ENCODE results near the gene MAFF. TPM values are rescaled to one million over a fixed set of nuclear protein-coding genes. Genes with fewer than 3 reads are reported as not detected.
A peak's percentile ranks its signal among the peaks of the same experiment; 100 is the strongest.

The MAFF gene
- polyA plus RNA-seq, 1 of the 3 experiments (the other 2 are of a cell fraction), result 7.9 TPM

DNA sequence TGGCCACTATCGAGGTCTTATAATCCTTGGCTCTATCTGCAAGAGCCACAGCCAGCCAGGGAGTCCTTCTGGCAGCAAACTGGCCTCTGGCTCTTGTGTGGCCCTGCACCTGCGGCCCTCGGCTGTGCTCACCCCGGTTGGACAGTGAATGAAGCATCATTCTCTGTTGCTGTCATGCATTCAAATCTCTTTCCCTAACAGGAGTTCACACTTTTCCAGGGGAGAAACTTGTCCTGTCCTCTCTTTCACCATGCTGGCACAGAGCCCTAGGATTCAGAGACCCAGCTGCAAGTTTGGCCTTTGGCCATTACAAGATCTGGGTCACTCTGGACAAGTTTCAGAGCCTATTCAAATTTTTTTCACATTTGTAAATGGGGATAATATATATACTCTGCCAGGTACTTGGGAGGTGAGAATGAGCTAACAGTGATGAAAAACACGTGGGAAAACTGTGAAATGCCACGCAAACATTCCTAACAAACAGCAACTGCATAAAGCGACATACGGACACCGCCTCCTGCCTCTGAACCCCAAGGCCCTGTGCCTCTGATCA is 36.8 kb downstream of the MAFF start:
- no peaks in the 10 kb centered on the region for H3K9me3 ChIP-seq
- no peaks in the 10 kb centered on the region for H3K9me2 ChIP-seq
- H3K4me3 ChIP-seq (ENCODE audit: low read depth in 2 of 2, low read length in 1 of 2), result no peak overlapping the region
- ChIA-PET POLR2A (no interaction called here), CTCF (interaction anchor here (1.1 kb wide), 1 partner anchor 23 kb away, joined by 3 read pairs; no protein-coding TSS in a partner anchor)
- H2AFZ ChIP-seq (ENCODE audit: low read depth), result no peak overlapping the region
- H3K27me3 ChIP-seq (ENCODE audit: insufficient read depth), result no peaks in the 10 kb centered on the region
- H3F3A ChIP-seq (replicated peaks; ENCODE audit: insufficient read depth), result peaks cover 11% of the 10 kb centered on the region
- H3K36me3 ChIP-seq (replicated peaks in 1 of 2; ENCODE audit: control insufficient read depth in 1 of 2, insufficient read depth in 2 of 2, low read length in 1 of 2), result no peaks in the 10 kb centered on the region
- TF ChIP-seq NFIC (IDR thresholded peaks at IDR 0.05; ENCODE audit: borderline replicate concordance), result 0 out of 2 replicates have a peak, but pooled peaks have one; percentile 13
- no peak for TF ChIP-seq TCF12 (IDR thresholded peaks at IDR 0.05)
- H3K79me2 ChIP-seq (ENCODE audit: insufficient read depth), result peaks cover 6% of the 10 kb centered on the region
- WGBS (ENCODE audit: low lambda C conversion rate), result 78% methylated on average over 3 of the region's 9 CpGs
- no peaks in the 10 kb centered on the region for H4K20me1 ChIP-seq (ENCODE audit: insufficient read depth)
- peaks cover 14 to 24% of the 10 kb centered on the region in 2 experiments; a peak in 2 of 4 replicates for H3K4me1 ChIP-seq (ENCODE audit: control insufficient read depth in 1 of 2, insufficient read depth in 2 of 2, low read depth in 1 of 2, low read length in 1 of 2)
- H3K27ac ChIP-seq (ENCODE audit: low read depth in 2 of 2, low read length in 1 of 2), result peak overlapping the region in 1 of 2 experiments; percentile 92; a peak in 2 of 4 replicates
- peak overlapping the region; percentile 44; the same call in 1 of the 2 replicates for H3K9ac ChIP-seq
- peak overlapping the region; percentile 59; the same call in 1 of the 2 replicates for H3K4me2 ChIP-seq
- DNase-seq, result no peak

DNA sequence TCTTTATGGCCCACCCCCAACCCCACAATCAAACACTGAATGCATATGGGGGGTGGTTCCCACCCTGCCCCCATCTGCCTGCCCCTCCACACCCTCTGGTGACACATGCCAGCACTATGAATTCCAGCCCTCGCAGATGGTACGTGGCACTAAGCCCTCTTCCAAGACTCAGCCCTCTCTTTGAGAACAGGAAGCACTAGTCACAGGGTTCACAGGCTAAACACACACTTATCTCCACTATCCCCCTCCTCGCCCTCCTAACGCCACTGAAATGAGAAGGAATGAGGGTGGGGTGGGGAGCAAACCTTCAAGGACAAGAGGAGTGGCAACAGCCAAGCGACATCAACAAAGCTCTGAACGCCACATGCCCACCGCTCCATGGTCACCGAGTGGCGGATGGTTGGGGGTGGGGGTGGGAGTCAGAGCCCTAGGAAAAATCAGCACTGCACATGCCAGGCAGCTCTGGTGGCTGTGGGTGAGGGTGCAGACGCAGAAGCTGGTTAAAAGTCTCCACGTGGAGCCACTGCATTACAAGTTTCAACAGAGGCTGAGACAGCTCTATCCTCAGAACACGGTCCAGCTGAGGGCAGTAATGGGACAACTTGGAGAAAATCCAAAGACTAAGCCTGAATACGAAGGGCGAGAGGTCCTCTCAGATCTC is 37.4 kb downstream of the MAFF start:
- CTCF ChIA-PET, result interaction anchor here (1.1 kb wide), 1 partner anchor 22 kb away, joined by 3 read pairs; no protein-coding TSS in a partner anchor
- Histone ChIP-seq H4K20me1 (ENCODE audit: insufficient read depth) (no peaks in the 10 kb centered on the region), H3K79me2 (ENCODE audit: insufficient read depth) (peaks cover 6% of the 10 kb centered on the region), H3K4me2 (peak overlapping the region; percentile 59), H3K27ac (ENCODE audit: low read depth in 2 of 2, low read length in 1 of 2) (peak overlapping the region in 1 of 2 experiments; percentile 92; a peak in 2 of 4 replicates), H3K36me3 (replicated peaks in 1 of 2; ENCODE audit: control insufficient read depth in 1 of 2, insufficient read depth in 2 of 2, low read length in 1 of 2) (peaks cover 0 to 3% of the 10 kb centered on the region in 2 experiments), H3K9me3 (no peaks in the 10 kb centered on the region), H3K4me3 (ENCODE audit: low read depth in 2 of 2, low read length in 1 of 2) (no peak overlapping the region), H3K4me1 (ENCODE audit: control insufficient read depth in 1 of 2, insufficient read depth in 2 of 2, low read depth in 1 of 2, low read length in 1 of 2) (peaks cover 16 to 24% of the 10 kb centered on the region in 2 experiments; a peak in 2 of 4 replicates), H3K27me3 (ENCODE audit: insufficient read depth) (no peaks in the 10 kb centered on the region), H2AFZ (ENCODE audit: low read depth) (no peak overlapping the region), H3K9ac (peak overlapping the region; percentile 44; the same call in 1 of the 2 replicates), H3F3A (replicated peaks; ENCODE audit: insufficient read depth) (peaks cover 11% of the 10 kb centered on the region), H3K9me2 (no peaks in the 10 kb centered on the region)
- WGBS (ENCODE audit: low lambda C conversion rate), result 44% methylated on average over 12 of the region's 14 CpGs
- POLR2A ChIA-PET, result no interaction called here
- no peak for DNase-seq
- TF ChIP-seq NRF1 (IDR thresholded peaks at IDR 0.05; ENCODE audit: low read depth, low read length) (no peak), NFIC (IDR thresholded peaks at IDR 0.05; ENCODE audit: borderline replicate concordance) (0 out of 2 replicates have a peak, but pooled peaks have one; percentile 11), MEF2A (IDR thresholded peaks at IDR 0.05; ENCODE audit: borderline replicate concordance, low read depth) (no peak), EP300 (IDR thresholded peaks at IDR 0.05; ENCODE audit: borderline replicate concordance in 1 of 2, low read depth in 1 of 2, low read length in 1 of 2) (no peak), YY1 (IDR thresholded peaks at IDR 0.05; ENCODE audit: low read depth) (no peak), SMC3 (IDR thresholded peaks at IDR 0.05; ENCODE audit: low read depth, low read length) (no peak), RAD21 (IDR thresholded peaks at IDR 0.05; ENCODE audit: low read length) (no peak), TEAD4 (IDR thresholded peaks at IDR 0.05; ENCODE audit: borderline replicate concordance, insufficient read depth) (no peak), RCOR1 (IDR thresholded peaks at IDR 0.05; ENCODE audit: low read length) (no peak), FOXJ3 (CRISPR knock-in tag; IDR thresholded peaks at IDR 0.05) (no peak), GABPA (IDR thresholded peaks at IDR 0.05; ENCODE audit: low read depth) (no peak), TCF12 (IDR thresholded peaks at IDR 0.05) (peak; percentile 64), MXI1 (IDR thresholded peaks at IDR 0.05; ENCODE audit: low read depth, low read length) (no peak), ELF1 (IDR thresholded peaks at IDR 0.05) (no peak), JUND (IDR thresholded peaks at IDR 0.05) (no peak), SIN3A (IDR thresholded peaks at IDR 0.05; ENCODE audit: borderline replicate concordance, low read depth, low read length) (no peak)
- TF ChIP-seq, protein P1, sequence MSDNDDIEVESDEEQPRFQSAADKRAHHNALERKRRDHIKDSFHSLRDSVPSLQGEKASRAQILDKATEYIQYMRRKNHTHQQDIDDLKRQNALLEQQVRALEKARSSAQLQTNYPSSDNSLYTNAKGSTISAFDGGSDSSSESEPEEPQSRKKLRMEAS (IDR thresholded peaks at IDR 0.05; ENCODE audit: low read depth), result 0 out of 2 replicates have a peak, but pooled peaks have one; percentile 36
- TF ChIP-seq, protein P2, sequence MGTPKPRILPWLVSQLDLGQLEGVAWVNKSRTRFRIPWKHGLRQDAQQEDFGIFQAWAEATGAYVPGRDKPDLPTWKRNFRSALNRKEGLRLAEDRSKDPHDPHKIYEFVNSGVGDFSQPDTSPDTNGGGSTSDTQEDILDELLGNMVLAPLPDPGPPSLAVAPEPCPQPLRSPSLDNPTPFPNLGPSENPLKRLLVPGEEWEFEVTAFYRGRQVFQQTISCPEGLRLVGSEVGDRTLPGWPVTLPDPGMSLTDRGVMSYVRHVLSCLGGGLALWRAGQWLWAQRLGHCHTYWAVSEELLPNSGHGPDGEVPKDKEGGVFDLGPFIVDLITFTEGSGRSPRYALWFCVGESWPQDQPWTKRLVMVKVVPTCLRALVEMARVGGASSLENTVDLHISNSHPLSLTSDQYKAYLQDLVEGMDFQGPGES (IDR thresholded peaks at IDR 0.05; ENCODE audit: low read depth, low read length), result no peak
- TF ChIP-seq, protein P3, sequence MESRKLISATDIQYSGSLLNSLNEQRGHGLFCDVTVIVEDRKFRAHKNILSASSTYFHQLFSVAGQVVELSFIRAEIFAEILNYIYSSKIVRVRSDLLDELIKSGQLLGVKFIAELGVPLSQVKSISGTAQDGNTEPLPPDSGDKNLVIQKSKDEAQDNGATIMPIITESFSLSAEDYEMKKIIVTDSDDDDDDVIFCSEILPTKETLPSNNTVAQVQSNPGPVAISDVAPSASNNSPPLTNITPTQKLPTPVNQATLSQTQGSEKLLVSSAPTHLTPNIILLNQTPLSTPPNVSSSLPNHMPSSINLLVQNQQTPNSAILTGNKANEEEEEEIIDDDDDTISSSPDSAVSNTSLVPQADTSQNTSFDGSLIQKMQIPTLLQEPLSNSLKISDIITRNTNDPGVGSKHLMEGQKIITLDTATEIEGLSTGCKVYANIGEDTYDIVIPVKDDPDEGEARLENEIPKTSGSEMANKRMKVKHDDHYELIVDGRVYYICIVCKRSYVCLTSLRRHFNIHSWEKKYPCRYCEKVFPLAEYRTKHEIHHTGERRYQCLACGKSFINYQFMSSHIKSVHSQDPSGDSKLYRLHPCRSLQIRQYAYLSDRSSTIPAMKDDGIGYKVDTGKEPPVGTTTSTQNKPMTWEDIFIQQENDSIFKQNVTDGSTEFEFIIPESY (IDR thresholded peaks at IDR 0.05; ENCODE audit: borderline replicate concordance, low read depth), result no peak
- TF ChIP-seq, protein P4, sequence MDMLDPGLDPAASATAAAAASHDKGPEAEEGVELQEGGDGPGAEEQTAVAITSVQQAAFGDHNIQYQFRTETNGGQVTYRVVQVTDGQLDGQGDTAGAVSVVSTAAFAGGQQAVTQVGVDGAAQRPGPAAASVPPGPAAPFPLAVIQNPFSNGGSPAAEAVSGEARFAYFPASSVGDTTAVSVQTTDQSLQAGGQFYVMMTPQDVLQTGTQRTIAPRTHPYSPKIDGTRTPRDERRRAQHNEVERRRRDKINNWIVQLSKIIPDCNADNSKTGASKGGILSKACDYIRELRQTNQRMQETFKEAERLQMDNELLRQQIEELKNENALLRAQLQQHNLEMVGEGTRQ (IDR thresholded peaks at IDR 0.05; ENCODE audit: borderline replicate concordance, low read depth, low read length), result no peak
- TF ChIP-seq, protein P5, sequence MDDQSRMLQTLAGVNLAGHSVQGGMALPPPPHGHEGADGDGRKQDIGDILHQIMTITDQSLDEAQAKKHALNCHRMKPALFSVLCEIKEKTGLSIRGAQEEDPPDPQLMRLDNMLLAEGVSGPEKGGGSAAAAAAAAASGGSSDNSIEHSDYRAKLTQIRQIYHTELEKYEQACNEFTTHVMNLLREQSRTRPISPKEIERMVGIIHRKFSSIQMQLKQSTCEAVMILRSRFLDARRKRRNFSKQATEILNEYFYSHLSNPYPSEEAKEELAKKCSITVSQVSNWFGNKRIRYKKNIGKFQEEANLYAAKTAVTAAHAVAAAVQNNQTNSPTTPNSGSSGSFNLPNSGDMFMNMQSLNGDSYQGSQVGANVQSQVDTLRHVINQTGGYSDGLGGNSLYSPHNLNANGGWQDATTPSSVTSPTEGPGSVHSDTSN (IDR thresholded peaks at IDR 0.05), result 0 out of 2 replicates have a peak, but pooled peaks have one; percentile 16
